ENCODE results near the gene TBXAS1. TPM values are rescaled to one million over a fixed set of nuclear protein-coding genes. Genes with fewer than 3 reads are reported as not detected.

TBXAS1 gene
- total RNA-seq, 1 donor from 2014 or later, result 3.4 TPM

DNA sequence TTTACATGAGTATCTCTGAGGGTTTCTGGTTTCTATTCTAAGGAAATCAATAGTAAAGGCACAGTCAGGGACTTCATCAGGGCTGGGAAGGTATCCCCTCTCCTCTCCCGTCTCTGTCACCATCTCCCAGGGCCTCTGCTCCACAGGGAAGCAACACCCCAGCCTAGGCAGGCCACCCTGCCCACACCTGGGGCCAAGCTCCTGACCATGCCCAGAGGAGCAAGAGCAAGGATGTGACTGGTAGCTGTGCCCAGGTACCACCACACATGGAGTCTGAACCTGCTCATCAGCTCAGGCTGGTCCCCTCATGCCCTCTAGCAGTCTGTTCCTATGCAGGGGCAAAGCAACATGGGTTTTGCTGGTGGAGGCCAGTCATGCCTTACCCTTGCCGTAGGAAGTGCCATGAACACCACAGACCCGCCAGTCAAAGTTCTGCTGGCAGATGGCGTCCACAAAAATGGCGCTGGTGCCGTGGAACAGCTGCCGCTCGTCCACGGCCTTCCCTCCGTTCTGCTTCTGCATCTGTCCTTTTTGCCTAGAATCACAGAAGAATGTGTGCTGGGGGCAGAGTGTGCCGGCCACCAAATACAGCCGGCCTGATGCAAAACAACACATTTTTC lies 196.9 kb downstream of the TBXAS1 start:
- no peak for DNase-seq

DNA sequence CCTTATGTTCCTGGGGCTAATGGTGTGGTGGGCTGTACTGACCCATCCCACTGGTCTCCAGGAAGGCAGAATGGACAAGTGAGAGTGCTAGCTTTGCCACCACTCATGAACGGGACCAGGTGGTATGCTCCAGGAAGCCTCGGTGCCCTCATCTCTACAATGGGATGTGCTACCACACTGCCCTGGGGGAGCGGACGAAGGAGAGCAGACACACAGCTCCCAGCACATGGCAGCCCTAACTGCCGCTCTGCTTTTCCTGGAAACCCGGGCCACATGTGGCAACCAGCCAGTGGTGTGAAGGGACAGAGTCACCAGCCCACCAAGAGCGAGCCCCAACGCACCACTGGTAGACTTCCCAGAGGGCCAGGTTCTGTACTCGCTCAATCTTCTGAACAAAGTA lies 197.9 kb downstream of the TBXAS1 start:
- no peak for DNase-seq

DNA sequence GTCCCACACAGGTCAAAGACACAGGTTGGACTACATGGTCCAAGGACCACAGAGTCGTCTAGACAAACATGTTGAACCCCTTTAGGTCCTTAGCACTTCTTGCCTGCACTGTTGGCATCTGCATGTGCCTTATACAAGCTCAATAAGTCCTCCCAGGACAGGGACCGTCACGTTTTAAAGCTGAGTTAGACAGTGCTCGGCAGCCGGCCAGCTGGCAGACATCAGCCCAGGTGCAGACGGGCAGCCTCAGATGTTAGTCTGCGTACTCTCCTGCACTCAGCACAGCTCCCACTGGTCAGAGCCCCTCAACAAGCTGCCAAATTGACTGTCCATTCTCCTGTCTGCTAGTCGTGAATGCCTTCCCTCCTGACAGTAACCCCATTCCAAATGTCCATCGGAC lies 198.8 kb downstream of the TBXAS1 start:
- DNase-seq, result no peak

DNA sequence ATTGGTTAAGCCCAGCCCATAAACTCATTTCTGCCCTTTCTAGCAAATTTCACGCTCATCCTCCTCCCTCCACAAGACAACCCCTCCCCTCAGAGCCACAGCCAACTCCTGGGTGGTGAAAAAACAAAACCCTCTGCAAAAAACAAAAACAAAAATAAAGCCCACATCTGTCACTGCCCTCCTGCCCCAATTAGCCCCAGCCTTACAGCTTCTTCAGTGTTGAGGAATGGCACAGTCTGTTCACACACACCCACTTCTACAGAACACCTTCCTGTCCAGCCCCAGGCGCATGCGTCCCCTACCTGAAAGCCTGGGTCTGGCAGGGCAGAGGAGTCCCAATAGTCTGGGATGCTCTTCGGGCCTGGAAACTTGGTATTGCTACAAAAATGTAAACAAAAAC lies 199.2 kb downstream of the TBXAS1 start:
- no peak for DNase-seq

DNA sequence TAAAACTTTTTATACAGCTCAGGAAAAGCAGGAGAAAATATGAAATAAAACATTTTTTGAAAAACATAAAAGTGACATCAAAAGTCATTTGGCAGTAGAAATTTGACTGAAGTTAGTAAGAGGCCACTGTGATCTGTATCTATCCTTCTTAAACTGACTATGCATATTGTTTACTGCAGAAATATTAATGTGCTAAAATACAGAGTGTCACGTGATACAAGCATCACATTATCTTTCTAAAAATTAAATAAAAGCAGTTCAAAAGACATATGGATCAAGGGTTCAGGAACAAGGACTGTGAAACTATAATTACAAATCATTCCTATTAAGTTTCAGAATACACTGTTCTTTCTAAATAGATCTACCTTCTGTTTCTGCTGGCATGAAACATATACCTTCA lies 200.0 kb downstream of the TBXAS1 start:
- no peak for DNase-seq

DNA sequence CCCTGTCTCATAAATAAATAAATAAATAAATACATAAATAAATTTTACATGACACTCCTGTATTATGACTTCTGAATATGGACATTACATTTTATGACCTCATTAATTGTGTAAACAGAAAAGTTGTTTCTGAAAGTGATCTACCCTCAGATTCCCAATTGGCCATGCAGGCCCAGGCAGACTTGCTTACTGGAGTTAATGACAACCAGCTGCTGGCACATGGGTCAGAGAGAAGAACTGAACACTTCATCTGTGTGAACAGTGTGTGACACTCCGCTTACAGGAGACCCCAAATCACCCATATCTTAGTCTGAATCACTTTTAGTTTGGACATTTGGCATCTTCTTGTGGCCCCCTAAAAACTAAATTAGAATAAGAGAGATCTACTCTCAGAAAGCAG lies 202.3 kb downstream of the TBXAS1 start:
- DNase-seq, result no peak

DNA sequence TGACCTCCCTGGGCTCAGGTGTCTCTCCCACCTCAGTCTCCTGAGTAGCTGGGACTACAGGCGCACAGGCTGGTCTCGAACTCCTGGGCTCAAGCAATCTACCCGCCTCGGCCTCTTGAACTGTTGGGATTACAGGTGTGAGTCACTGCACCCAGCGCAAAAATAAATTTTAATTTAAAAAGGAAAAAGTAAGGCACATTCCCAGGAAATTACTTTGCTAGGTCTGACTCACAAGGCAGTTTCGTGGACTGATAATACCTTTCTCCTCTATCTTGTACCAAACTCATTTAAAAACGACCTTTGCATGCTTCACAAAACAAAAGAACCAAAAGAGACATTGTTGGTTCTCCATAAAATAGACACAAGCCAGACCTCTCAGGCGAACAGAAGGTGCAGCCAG lies 204.0 kb downstream of the TBXAS1 start:
- no peak for DNase-seq

DNA sequence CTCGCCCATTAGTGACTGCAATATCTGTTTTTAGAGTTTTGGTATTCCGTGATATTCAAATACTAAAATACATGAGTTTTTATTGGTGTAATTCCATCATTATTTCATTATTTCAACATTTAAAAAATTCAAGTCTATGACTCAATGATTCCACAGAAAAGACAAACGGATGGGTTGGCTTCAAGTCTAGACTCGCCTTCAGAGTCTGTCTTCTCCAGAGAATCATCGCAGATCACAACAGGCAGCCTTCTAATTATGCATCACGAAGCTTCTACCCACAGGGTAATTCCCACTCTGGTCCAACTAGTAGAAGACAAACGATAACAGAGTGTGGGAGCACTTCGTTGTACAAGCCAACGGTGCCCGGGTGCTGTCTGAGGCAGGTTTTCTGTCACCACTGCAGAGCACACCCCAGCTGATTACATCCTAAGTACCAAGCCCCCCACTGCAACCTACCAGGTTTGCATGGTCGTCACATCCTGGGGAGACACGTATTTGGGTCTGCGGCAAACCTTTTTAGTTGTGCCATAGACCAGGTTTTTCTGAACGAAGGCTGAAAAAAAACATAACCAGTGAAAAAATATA lies 204.8 kb downstream of the TBXAS1 start:
- no peak for DNase-seq

DNA sequence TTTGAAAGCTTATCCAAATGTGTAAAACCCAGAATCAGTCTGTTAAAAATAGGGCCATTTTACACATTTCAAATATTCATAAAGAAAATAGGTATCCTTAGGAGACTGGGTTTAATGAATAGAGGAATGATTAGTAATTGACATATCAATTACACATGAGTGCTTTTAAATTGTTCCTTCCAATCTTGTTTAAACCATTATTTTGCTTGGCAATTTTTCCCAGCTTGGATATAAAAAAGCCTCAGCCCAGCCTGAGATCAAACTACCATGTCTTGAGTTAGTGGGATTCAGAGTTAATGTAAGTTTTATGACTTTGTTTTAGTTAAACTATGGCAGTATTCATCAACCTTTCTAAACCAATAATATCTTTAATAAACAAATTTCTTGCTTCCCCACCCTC lies 205.4 kb downstream of the TBXAS1 start:
- no peak for DNase-seq

DNA sequence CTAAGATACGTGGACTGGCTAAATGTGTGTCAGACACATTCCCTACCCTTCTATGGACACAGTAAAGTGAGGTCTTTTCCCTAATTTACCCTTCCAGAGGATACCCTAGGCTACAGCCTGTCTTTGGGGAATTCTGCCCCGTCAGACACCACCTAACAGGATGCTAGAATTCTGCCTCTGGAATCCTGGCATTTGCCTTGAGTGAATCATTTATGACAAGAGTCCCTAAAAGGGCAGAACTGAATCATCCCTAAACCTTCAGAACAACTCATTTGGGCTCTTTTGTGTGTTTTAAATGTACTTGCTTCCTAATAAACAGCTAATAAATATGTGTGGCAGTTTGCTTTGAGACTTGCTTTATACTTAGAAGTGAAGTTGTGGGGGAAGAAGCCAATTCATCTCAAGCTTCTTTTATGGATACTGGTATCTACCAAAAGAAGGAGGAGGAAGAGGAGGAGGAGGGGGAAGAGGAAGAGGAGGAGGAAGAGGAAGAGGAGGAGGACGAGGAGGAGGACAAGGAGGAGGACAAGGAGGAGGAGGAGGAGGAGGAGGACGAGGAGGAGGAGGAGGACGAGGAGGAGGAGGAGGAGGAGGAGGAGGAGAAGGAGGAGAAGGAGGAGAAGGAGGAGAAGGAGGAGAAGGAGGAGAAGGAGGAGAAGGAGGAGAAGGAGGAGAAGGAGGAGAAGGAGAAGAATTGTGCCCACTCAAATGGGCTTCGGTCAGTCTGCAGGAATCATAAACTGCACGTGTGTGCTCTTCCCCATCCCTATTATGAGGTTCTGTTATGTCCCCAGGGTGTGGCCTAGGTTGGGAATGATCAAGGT lies 206.5 kb downstream of the TBXAS1 start:
- DNase-seq, result no peak

DNA sequence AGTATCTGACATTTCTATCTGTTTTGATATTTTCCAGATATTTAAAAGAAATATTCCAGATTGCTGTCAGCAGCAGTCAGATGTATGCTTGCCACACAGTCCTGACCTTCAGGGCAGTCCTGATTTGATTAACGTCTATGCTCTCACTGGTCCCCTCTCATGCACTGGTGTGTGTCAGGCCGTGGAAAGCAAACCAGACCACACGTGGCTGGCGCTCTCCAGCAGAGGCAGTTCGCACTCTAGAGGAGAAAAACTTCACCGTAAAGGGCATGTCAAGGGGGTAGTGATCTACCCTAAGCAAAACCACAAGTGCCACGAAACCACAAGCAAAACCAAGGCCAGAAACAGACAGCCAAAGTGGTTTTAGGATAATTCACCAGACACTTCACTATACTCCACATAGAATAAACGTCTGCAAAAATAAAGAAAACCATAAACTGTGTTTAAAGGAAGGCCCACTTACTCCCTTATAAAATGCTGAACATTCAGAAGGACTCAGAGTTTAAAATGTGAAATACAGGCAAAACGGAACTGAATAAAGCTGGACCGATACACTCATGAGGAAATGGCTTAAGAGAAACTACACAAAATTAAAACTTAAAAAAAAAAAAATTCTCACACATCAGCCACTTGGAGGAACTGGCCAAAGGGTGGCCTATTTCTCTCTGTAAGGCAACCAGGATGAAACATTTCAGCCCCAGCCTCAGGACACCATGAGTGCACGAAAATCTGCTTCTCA lies 207.3 kb downstream of the TBXAS1 start:
- DNase-seq, result no peak

DNA sequence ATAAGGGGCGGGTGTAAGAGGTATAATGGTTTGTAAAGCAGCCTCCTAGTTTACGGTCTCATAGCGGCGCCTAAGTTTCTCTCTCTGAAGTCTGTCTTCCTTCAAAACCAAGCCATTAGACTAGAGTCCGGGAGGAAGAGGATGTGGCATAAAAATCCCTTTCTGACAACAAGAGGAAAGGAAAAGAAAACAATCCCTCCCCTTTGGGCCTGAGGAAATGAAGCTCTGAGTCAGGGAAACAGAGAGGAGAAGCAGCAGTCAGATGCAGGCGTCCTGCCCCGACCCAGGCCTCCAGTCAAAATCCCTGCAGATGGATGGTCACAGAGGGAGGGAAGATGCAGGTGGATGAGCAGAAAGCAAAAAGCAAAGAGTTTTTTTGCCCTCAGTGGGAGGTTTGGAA lies 210.0 kb downstream of the TBXAS1 start:
- no peak for DNase-seq

DNA sequence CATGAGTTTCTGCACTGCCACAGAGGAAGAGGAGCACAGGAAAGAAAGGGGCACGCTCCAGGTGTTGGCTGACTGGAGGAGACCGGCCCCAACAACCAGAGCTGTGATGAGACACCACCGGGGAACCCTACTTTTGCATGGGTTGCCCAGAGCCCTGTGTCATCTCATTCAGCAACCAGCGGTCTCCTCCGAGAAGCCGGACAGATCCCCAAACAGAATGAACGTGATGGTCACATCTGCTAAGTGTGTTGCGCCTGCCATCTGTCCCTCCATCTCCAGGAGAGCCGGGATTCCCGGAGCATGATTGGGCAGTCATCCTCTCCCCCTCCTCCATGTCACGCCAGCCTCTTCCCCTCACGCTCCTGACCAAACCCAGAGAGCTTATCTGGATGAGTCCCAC lies 210.8 kb downstream of the TBXAS1 start:
- DNase-seq, result no peak

DNA sequence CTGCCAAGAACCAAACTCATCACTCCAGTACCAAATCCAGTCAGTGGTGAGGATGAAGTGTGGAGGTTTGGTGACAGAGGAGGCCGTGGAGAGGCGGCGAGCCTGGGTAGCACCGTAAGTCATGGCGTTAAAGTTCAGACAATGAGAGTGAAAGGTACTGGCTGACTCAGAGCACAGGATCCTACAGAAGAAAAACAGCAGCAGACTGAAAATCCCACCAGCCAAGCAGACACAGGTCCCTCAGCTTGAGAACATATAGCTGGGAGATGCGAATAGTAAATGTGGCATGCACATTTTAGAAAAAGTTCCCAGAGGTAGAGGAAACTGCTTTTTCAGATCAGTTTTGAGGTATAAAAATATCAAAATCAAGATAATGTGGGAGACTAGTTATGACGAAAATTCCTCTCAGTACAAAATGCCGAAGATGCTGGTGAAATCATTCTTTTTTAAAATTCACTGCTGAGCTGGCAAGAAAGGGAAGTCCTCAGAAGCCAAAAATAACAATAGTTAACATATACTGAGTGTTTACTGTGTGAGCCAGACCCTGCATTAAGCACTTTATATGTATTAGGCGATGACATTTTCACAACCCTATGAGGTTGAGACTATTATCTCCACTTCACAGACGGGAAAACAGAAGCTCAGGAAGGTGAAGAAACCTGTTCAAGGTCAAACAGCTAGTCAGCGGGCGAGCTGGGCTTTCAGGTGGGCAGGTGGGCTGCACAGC lies 212.8 kb downstream of the TBXAS1 start:
- DNase-seq, result no peak

DNA sequence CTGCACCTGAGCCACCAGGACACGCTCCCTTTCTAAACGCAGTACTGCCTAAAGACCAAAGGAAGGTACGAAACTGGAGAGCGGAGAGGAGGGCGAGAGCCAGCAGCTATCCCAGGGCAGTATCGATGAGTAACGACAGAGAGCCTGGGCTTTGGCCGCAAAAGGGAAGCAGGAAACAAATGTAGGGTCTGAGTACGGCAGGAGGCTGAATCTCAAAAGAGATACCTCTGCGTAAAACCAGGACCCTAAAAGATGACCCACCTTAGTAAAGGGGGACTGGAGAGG lies 213.3 kb downstream of the TBXAS1 start:
- no peak for DNase-seq

DNA sequence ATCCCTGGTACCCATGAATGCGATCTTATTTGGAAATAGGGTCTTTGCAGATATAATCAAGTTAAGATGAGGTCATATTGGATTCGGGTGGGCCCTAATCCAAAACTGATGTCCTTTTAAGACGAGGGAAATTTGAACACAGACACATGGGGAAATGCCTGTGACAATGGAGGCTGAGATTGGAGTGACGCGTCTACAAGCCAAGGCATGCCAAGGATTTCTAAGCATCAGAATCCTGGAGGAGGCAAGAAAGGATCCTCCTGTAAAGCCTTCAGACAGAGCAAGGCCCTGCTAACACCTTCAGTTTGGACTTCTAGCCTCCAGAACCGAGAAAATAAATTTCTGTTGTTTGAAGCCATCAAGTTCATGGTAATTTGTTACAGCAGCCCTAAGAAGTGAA lies 215.2 kb downstream of the TBXAS1 start:
- no peak for DNase-seq

DNA sequence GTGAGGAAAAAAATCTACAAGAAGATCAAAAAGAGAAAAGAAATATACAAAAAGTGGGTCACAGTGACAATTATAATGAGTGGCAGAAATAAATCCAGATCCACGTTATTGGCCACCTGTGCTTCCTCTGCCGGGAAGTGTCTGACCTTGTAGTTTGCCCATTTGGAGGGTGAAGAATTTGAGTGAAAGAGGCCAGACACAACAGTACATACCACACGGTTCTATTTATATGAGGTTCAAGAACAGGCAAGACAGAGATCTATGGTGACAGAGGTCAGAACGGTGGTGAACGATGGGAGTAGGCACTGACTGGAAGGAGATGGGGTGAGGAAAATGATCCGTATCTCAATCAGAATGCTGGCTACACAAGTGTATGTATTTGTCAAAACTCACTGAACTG lies 216.6 kb downstream of the TBXAS1 start:
- no peak for DNase-seq

DNA sequence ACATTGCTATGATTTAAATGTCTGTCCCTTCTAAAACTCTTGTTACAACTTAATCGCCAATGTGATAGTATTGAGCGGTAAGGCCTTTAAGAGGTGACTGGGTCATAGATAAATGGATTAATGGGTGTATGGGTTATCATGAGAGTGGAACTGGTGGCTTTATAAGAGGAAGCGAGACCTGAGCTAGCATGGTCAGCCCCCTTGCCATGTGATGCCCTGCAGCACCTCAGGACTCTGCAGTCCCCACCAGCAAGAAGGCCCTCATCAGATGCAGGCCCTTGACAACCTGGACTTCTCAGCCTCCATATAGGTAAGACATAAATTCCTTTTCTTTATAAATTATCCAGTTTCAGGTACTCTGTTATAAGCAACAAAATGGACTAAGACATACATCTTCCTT lies 218.1 kb downstream of the TBXAS1 start:
- DNase-seq, result no peak

DNA sequence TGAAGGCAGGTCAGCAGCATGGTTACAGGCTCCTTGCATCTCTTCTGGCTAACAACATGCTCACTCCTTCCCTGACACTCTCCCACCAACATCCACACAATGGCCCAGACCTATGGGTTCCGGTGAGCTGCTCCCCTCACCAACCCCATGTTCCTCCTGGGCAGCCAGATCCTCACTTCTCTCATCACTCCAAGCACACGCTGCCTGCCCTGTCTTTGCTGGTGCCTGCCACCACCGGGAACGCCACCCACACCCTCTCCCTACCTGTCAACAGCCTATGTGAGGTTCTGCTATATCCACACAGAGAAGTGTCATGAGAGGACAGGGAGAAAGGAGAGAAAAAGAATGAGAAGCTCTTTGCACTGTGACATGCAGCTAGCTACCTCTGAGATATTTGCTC lies 219.1 kb downstream of the TBXAS1 start:
- DNase-seq, result no peak

DNA sequence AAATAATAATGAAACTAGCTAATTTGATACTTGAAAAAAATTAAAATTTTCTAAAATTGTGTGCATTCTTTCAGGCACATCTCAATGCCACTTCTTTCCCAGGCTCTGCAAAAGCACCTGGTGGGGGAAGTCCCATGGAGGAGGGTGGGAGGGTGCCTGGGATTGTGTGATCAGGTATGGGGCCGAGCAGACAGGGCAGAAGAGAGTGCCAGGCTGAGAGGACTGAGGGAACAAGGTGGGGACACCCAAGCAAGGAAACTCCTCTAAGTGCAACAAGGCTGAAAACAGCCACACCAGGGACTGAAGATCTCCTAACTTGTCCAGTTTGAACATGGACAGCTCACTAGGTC lies 219.9 kb downstream of the TBXAS1 start:
- no peak for DNase-seq

DNA sequence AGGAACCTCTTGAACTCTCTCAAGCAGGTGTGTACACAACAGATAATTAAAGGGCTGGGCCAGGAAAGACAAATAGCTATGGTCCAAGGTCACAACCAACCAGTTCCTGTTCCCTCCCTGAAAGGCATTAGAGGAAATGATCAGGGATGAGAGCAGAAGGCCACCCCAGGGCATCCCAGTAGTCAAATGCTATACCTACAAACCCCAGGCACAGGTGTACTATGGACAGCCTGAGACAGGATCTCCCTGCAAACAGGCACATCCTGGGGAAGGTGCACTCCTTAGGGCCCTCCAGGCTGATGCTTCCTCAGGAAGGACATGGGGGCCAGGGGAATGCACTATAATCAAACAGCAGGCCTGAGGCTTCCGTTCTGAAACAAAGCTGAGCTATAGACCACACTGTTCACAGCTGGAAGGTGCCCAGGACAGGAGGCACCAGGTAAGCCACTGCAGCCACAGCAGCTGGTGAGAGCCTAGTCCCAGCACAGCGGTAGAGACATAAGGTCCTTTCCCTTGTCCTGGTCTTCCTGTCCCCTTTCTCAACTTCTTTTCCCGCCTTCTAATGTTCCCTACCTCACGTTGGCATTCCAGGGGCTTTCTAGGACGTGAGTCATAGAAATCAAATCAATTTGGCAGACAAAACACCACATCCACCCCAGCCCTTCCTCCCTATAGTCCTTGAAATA lies 220.4 kb downstream of the TBXAS1 start:
- no peak for DNase-seq

DNA sequence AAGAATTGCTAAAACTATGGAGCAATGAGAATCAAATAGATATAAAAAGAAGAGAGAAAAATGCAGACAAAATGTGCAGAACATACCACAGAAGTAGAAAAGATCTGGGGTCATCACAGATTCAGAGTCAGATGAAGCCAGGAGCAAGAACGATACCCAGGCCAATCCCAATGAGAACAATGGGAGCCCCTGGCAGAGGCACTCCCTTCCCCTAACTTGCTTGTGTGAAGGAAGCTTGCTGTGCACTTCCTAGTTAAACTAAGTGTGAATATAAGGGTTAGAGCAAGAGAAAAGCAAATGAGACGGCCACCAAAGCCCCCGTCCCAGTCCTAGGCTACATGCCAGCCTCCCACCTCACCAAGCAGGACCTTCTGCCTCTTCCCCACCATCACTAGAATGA lies 221.0 kb downstream of the TBXAS1 start:
- DNase-seq, result no peak
